Measurements from ENCODE around the gene PUSL1. TPM values are rescaled to one million over a fixed set of nuclear protein-coding genes. Genes with fewer than 3 reads are reported as not detected.

PUSL1 gene
- total and polyA plus RNA-seq, 2 of the 13 experiments (the other 11 are each of a cell fraction or from before 2014, with no cell fraction given), result 8.3 to 22.2 TPM

GRCh38 chr1:1347663-1348419 is 39.4 kb downstream of the PUSL1 start (continued):
- no peak for TF ChIP-seq CHCHD3 (CRISPR knock-in tag; IDR thresholded peaks at IDR 0.05)
- TF ChIP-seq ZBTB25 (CRISPR knock-in tag; IDR thresholded peaks at IDR 0.05), result no peak; the same call in 1 of the 2 replicates
- TF ChIP-seq SP140L (CRISPR knock-in tag; IDR thresholded peaks at IDR 0.05; ENCODE audit: borderline replicate concordance), result no peak
- TF ChIP-seq TCF7L2 (IDR thresholded peaks at IDR 0.05; ENCODE audit: low read depth, low read length), result no peak
- peak; percentile 47; the same call in 1 of the 2 replicates for TF ChIP-seq NCOA2 (CRISPR knock-in tag; IDR thresholded peaks at IDR 0.05)
- no peak for TF ChIP-seq AHR (CRISPR knock-in tag; IDR thresholded peaks at IDR 0.05)
- no peak for TF ChIP-seq KLF13 (CRISPR knock-in tag; IDR thresholded peaks at IDR 0.05)
- TF ChIP-seq ZBTB21 (CRISPR knock-in tag; IDR thresholded peaks at IDR 0.05), result no peak
- no peak for TF ChIP-seq TFE3 (CRISPR knock-in tag; IDR thresholded peaks at IDR 0.05)
- no peak for TF ChIP-seq ZNF747 (CRISPR knock-in tag; IDR thresholded peaks at IDR 0.05; ENCODE audit: borderline replicate concordance)
- TF ChIP-seq MNT (IDR thresholded peaks at IDR 0.05), result 0 out of 2 replicates have a peak, but pooled peaks have one; percentile 16
- no peak for TF ChIP-seq TEAD3 (CRISPR knock-in tag; optimal IDR thresholded peaks at IDR 0.05; ENCODE audit: borderline replicate concordance)
- TF ChIP-seq GTF3A (CRISPR knock-in tag; conservative IDR thresholded peaks at IDR 0.05), result no peak
- TF ChIP-seq ZNF121 (CRISPR knock-in tag; IDR thresholded peaks at IDR 0.05), result no peak
- peak; percentile 68 for TF ChIP-seq HDAC1 (CRISPR knock-in tag; IDR thresholded peaks at IDR 0.05)
- TF ChIP-seq ZNF788 (CRISPR knock-in tag; IDR thresholded peaks at IDR 0.05; ENCODE audit: borderline replicate concordance), result peak; percentile 64; the same call in 1 of the 2 replicates
- no peak for TF ChIP-seq HNF1A (IDR thresholded peaks at IDR 0.05; ENCODE audit: low read depth)
- peak; percentile 9; the same call in 1 of the 2 replicates for TF ChIP-seq HNF1A (CRISPR knock-in tag; IDR thresholded peaks at IDR 0.05; ENCODE audit: borderline replicate concordance)
- TF ChIP-seq ZBTB10 (CRISPR knock-in tag; IDR thresholded peaks at IDR 0.05; ENCODE audit: borderline replicate concordance), result no peak

All from HepG2 (cell line).